Stimulated activated naive CD8-positive, alpha-beta T cell treated with anti-CD3 and anti-CD28 coated beads, Interleukin-15, amount 100 ng/mL, for 72 hours (primary cell): ENCODE results near the gene LEF1.

ENCODE experiments used
- ATAC-seq: fragments of 150-1000 bp; cut with Tn5 transposase; 2 replicates; pipeline ENCODE4 v1.10.0; 2021; ENCODE audit warnings: mild to moderate bottlenecking, moderate library complexity
- DNase-seq, 2 donors: peaks; one replicate each; pipeline ENCODE4 v3.0.0; 2021 to 2022
- H3K27ac Mint-ChIP-seq, 2 donors: one replicate each; pipeline ENCODE4 v1.8.0; 2022; ENCODE audit warnings: mild to moderate bottlenecking in 2 of 2, mixed read lengths in 2 of 2, moderate library complexity in 2 of 2
- H3K27me3 Mint-ChIP-seq: one replicate; pipeline ENCODE4 v1.8.0; 2022; ENCODE audit warnings: mixed read lengths
- H3K4me1 Mint-ChIP-seq: one replicate; pipeline ENCODE4 v1.8.0; 2022; ENCODE audit warnings: mild to moderate bottlenecking, mixed read lengths
- H3K4me3 Mint-ChIP-seq, 2 donors: one replicate each; pipeline ENCODE4 v1.8.0; 2022; ENCODE audit warnings: mild to moderate bottlenecking in 2 of 2, mixed read lengths in 2 of 2, moderate library complexity in 1 of 2
- H3K9me3 Mint-ChIP-seq, 2 donors: one replicate each; pipeline ENCODE4 v1.8.0; 2022; ENCODE audit warnings: mixed read lengths in 2 of 2

Gene LEF1

DNA sequence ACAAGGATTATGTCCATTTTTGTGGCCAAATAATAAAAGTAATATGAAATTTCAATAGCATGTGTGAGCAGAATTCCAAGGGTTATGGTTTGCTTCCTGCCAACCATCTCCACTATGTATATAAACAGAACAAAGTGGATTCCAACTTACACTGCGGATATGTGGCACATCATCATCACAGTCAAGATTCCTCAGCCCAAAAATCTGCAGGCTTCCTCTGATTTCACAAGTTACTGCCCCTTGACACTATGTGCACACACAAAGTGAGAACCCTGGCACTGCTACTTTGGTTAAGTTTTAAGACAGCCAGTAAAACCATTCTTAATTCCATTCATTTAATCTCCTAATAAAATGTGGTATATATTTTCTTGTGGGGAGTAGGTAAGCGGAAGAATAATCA lies 76.4 kb downstream of the LEF1 start:
- Mint-ChIP-seq H3K9me3 (no peaks in the 10 kb centered on the region), H3K4me3 (peak overlapping the region; percentile 38 to 73), H3K27ac (peak overlapping the region in 1 of 2 donors; percentile 96), H3K4me1 (peaks cover 92% of the 10 kb centered on the region), H3K27me3 (no peaks in the 10 kb centered on the region)
- ATAC-seq (no peak), DNase-seq (no peak)

DNA sequence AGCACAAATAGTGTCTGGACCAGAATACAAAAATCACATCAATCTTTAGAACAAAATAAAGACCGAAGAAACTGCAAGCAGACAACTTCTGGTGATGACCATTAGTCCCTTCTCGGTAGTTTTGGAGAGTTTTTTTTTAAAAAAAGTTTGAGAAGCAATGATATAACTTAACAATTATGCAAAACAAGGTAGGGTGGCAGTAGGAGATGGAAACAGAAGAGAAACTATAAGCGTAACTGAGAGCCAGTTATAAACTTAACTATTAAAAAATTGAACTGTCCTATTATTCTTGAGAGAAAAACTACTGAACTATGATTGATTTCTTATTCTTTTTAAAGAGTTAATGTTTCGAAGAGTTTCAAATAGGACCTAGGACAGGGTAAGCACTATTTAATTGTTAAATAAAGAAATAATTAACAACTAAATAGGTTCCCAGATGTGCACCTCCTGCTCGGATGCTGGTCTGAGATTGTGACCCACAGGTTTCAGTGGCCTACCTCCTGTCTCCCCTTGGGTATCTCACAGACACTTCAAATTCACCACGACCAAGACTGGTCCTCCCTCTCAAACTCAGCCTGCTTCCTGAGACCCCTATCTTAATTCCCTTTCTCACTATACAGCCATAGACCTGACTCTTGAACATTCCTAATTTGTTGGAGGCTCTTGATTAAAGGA lies 81.3 kb downstream of the LEF1 start:
- peaks cover 85% of the 10 kb centered on the region for H3K4me1 Mint-ChIP-seq
- H3K4me3 Mint-ChIP-seq, result peak overlapping the region; percentile 25 to 44
- peak overlapping the region; percentile 22 to 86 for H3K27ac Mint-ChIP-seq
- DNase-seq (no peak), ATAC-seq (peak; percentile 49)
- no peaks in the 10 kb centered on the region for H3K27me3 Mint-ChIP-seq
- H3K9me3 Mint-ChIP-seq, result no peaks in the 10 kb centered on the region

DNA sequence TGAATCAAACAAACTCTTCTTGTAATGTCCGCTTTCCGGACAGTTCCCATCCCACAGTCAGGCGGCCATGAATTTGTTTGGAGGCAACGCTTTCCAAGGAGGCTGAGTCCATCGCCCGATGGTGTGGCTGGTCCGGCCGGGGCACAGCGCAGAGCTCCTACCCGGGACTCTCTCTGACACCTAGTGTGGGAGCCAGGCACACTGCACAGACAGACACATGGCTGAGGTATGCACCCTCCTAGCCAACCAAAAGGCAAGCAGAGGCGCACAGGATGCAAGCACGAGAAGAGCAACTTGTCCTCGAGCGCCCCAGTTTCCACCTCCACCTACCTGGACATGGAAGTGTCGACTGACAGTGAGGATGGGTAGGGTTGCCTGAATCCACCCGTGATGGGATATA lies 87.5 kb downstream of the LEF1 start:
- Mint-ChIP-seq H3K4me3 (peak overlapping the region; percentile 81 to 84), H3K4me1 (peaks cover 79% of the 10 kb centered on the region), H3K27ac (peak overlapping the region; percentile 87 to 96), H3K9me3 (no peaks in the 10 kb centered on the region), H3K27me3 (no peaks in the 10 kb centered on the region)
- ATAC-seq (peak; percentile 83), DNase-seq (peak in 1 of 2 donors; percentile 40)

DNA sequence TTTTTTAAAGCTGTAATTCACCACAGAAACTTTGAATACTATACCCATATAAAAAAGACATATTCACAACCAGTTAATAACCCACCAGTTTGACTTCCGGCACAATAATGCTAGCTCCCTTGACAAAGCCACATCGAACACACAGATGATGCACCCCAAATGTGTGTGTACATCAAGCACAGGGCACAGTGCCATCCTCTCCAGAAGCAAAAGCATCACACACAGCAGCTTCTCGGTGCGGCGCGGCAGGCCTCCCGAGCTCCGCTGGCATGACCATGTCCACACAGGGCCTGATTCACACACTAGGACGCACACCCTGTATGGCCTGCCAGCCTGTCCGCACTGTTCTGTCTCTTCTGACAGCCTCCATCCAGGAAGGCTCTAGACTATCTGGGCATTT lies 88.0 kb downstream of the LEF1 start:
- peak; percentile 85 for ATAC-seq
- peak overlapping the region; percentile 87 to 96 for H3K27ac Mint-ChIP-seq

DNA sequence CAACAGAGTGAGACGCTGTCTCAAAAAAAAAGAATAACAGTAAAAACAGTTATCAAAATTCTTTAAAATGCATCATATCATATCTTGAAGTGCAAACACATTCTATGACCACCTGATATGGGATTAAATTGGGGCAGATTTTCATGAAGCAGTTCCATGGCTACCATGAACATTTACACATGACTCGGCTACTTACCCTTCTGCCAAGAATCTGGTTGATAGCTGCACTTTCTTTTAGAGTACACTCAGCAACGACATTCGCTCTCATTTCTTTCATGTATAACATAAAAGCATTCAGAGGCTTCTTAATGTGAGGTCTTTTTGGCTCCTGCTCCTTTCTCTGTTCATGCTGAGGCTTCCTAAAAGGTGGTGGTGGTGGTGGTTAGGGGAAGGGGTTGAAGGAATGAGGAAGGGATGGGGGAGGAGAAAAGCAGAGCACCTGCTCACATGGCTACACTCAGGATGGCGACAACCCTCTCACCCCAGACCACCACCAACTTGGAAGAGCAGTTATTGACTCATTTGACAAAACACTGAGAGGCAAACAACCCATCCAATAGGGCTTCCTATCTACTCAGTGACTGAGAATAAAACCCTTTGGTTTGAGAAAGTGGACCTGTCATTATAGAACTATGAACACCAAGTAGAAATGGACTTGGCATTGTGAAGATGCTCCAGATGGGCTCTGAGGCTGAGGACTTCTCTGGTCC lies 90.6 kb downstream of the LEF1 start:
- Mint-ChIP-seq H3K9me3 (no peaks in the 10 kb centered on the region), H3K4me1 (peaks cover 84% of the 10 kb centered on the region), H3K4me3 (peak overlapping the region; percentile 29 to 51), H3K27me3 (no peaks in the 10 kb centered on the region), H3K27ac (peak overlapping the region; percentile 89 to 92)
- DNase-seq, result no peak
- ATAC-seq, result peak; percentile 65

More for the DNA sequence above, 88.0 kb downstream of the LEF1 start:
- Mint-ChIP-seq H3K9me3 (no peaks in the 10 kb centered on the region), H3K4me1 (peaks cover 82% of the 10 kb centered on the region), H3K4me3 (peak overlapping the region; percentile 81 to 84), H3K27me3 (no peaks in the 10 kb centered on the region)
- DNase-seq, result peak; percentile 30 to 61

DNA sequence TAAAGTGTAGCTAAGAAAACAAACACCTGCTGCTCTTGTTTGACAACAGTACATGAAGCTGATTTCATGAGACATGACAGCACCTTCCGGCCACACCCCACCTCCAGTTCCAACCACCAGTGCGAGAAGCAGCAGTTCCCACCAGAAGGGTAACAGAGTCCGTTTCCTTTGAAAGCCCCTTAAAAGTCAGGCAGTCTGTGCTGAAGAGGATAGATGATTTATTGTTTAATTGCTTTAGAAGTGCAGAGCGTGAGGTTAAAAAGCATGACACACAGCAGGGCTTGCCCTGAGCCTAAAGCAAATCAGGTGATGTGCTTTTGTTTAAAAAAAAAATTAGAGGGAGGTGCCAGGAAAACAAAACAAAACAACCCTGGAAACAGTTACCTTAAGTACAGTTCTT lies 96.4 kb downstream of the LEF1 start:
- peak; percentile 60 to 82 for DNase-seq
- Mint-ChIP-seq H3K27me3 (no peaks in the 10 kb centered on the region), H3K4me1 (peaks cover 90% of the 10 kb centered on the region), H3K4me3 (peak overlapping the region; percentile 66 to 77), H3K27ac (peak overlapping the region; percentile 87 to 91), H3K9me3 (no peaks in the 10 kb centered on the region)
- ATAC-seq, result peak; percentile 96

DNA sequence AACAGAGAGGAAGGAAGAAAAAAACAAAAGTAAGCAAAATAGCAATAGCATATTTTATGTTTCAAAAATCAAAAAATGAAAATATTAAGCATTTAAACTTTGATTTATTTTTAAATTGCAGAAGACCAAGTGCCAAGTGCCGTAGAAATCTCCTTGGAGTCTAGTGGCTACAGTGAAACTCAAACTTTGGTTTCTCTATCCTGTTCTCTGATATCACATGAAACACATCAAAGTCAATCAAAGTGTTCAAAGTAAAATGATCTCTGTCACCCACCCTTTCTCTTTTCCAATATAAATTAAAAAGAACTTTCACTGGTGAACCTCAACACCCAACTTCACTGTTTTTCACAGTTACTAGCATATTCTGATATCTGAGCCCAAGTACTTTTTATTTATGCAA lies 98.0 kb downstream of the LEF1 start:
- H3K4me1 Mint-ChIP-seq, result peaks cover 89% of the 10 kb centered on the region
- H3K9me3 Mint-ChIP-seq, result no peaks in the 10 kb centered on the region
- H3K4me3 Mint-ChIP-seq, result peak overlapping the region; percentile 37 to 54
- DNase-seq, result no peak
- ATAC-seq, result peak; percentile 33
- H3K27me3 Mint-ChIP-seq, result no peaks in the 10 kb centered on the region
- H3K27ac Mint-ChIP-seq, result peak overlapping the region in 1 of 2 donors; percentile 90

DNA sequence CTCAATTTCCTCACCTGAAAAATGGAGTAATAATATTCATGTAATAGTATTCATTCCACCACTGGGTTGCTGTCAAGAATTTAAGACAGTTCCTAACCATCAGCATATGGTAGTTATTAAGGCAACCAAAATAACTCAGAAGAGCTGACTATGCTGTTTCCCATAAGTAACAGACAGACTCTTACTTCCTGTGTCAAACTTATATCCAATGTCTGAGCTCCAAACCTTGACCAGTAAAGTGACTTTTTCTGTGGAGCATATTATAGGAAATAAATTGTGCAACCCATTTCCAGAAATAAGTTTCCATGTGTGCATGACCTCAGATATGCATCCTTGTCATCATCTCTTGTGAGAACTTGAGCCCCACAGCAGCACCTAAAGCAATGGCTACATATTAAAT lies 100.3 kb downstream of the LEF1 start:
- ATAC-seq (no peak), DNase-seq (no peak)
- Mint-ChIP-seq H3K4me3 (no peak overlapping the region), H3K4me1 (peaks cover 81% of the 10 kb centered on the region), H3K9me3 (no peaks in the 10 kb centered on the region), H3K27ac (peak overlapping the region in 1 of 2 donors; percentile 70), H3K27me3 (no peaks in the 10 kb centered on the region)

DNA sequence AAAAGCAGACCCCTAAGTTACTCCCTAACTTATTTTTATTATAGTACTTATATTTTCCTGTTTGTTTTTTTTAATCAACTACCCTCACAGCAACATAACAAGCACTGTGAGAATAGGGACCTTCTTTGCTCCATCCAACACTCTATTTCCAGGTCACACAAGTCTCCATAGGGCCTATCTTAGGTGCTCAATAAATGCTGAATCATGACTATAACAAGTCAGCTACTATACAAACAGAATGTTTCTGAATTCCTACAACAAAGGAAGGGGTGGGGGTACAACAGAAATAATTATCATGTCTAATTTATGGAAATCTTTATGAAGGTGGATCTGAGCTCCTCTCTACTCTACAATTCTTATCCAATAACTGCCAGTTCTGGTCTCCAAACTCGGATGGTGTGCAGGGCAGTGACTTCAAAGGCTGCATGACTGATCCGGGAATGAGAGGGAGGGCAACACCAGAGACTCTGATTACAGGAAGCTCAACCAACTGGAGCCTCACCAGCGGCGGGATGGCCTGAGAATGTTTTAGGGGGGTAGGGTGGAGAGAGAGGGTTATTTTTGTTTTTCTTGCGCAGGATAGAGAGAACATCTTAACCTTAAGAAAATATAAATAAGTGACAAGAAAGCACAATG lies 107.9 kb downstream of the LEF1 start:
- Mint-ChIP-seq H3K4me1 (peaks cover 86% of the 10 kb centered on the region), H3K9me3 (no peaks in the 10 kb centered on the region), H3K4me3 (no peak overlapping the region), H3K27me3 (no peaks in the 10 kb centered on the region), H3K27ac (peak overlapping the region; percentile 65 to 89)
- ATAC-seq (no peak), DNase-seq (no peak)

DNA sequence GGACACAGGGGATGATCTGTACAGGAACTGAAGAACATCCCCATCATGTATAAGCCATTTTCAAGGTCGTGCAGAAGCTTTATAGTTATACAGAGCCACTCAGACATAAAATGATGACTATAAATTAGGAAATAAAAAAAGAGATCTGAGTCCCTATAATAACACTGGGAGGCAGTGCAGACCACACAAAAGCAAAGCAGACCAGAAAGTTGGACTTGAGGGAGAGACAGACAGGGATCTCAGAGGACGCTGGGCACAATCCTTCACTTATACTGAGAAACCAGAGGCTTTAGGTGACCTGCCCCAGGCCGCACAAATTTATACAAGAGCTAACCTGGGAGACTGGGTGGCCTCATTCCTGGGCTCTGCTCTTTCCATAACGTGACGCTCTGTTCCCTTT lies 108.6 kb downstream of the LEF1 start:
- Mint-ChIP-seq H3K9me3 (no peaks in the 10 kb centered on the region), H3K27me3 (no peaks in the 10 kb centered on the region), H3K4me1 (peaks cover 90% of the 10 kb centered on the region), H3K27ac (no peak overlapping the region), H3K4me3 (no peak overlapping the region)
- DNase-seq (no peak), ATAC-seq (peak; percentile 43)

DNA sequence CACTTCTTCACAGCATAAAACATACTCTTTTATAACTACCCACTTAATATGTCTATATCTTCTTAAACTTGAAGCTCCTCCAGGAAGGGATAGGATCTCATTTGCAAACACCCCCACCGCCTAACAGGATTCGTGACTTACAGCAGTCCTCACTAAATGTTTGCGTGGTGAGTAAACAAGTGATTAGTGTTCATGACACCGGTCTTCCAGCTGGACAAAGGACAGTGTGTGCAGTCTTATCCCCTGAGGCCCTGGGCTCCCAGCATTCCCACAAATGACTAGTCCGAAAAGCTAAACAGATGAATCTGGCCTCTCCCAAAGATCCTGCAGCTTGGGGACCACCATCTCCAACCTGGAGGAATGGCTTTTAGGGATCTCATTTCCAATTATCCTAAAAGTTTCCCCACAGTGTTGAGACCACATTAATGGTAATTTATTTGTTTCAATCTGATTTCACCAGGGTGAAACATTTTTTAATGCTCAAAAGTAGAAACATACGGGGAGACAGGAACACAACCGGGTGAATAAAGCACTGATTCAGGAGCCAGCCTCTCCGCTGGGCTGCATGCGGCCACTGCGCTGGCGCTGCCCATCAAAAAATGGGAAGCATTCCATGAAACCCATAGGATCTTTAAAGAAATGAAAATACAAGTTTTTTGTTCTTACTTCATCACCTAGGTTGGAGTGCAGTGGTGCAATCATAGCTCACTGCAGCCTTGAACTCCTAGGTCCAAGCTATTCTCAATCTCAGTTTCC lies 109.9 kb downstream of the LEF1 start:
- Mint-ChIP-seq H3K9me3 (no peaks in the 10 kb centered on the region), H3K27ac (peak overlapping the region; percentile 16 to 23), H3K4me1 (peaks cover 90% of the 10 kb centered on the region), H3K27me3 (no peaks in the 10 kb centered on the region), H3K4me3 (no peak overlapping the region)
- no peak for ATAC-seq
- DNase-seq, result no peak

DNA sequence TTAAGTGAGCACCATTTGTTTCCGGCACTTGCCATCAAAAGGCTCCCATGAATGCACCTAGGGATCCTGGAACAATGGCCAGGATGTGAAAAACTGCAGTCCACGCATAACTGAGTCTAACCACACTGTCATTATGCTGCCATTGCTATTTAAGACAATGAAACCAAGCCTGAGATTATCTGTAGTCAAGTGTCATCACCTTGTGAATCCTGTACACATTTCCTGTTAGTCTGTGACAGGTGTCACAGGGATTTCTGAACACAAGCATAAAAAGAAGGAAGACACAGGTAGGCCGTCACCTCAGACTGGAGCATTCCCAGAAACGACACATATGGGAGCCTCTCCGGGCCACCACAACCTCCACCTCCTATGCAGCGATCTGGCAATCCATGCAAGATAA lies 112.3 kb downstream of the LEF1 start:
- ATAC-seq (no peak), DNase-seq (no peak)
- no peaks in the 10 kb centered on the region for H3K9me3 Mint-ChIP-seq
- no peaks in the 10 kb centered on the region for H3K27me3 Mint-ChIP-seq
- peaks cover 96% of the 10 kb centered on the region for H3K4me1 Mint-ChIP-seq
- H3K4me3 Mint-ChIP-seq, result no peak overlapping the region
- H3K27ac Mint-ChIP-seq, result peak overlapping the region in 1 of 2 donors; percentile 61

DNA sequence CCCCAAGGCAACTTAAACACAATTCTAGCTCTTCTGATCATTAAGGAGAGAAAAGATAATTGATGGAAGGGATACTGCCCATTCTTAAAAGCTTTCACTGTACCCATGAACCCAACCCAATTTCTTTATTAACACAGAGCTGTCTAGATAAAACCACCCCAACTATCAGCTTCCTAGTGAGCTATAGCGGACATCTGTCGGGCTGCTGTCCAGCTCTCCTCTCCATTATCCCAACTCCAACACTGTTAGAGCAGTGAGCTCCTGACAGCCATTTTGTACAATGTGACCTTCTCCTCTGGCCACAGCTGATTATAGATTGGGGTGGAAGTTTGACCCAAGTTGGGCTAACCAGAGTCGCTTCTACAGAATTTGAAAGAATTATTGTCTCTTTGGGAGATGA lies 112.9 kb downstream of the LEF1 start:
- Mint-ChIP-seq H3K4me3 (no peak overlapping the region), H3K27ac (no peak overlapping the region), H3K4me1 (peaks cover 97% of the 10 kb centered on the region), H3K9me3 (no peaks in the 10 kb centered on the region), H3K27me3 (no peaks in the 10 kb centered on the region)
- DNase-seq, result no peak
- no peak for ATAC-seq

DNA sequence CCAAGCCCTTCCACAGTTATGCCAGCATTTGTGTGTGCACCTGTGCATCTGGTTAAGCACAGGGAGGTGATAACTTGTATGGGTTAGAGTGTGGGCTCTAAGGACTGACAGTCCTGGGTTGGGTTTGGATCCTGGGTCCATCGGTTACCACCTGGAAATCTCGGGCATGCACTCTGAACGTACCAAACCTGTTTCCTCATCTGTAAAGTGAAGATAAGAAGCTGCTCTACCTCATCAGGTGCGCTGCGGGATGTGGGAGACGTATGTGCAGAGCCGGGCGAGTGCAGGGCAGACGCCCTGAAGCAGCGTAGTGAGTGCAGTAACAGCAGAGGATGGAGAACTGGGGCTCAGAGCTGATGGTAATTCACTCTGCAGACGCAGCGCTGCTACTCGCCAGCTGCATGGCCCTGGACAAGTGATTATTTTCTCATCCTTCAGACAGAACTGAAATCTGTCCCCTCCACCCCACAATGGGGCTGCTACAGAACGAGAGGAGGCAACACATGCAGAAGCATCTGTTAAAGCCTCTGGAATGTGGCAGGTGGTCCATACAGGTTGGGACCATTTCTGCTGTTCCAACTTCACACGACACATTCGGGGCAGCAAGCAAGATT lies 114.6 kb downstream of the LEF1 start:
- H3K27me3 Mint-ChIP-seq, result no peaks in the 10 kb centered on the region
- ATAC-seq, result peak; percentile 31
- peak overlapping the region; percentile 39 to 45 for H3K4me3 Mint-ChIP-seq
- no peak for DNase-seq
- H3K27ac Mint-ChIP-seq, result peak overlapping the region; percentile 84 to 92
- H3K9me3 Mint-ChIP-seq, result no peaks in the 10 kb centered on the region
- peaks cover 98% of the 10 kb centered on the region for H3K4me1 Mint-ChIP-seq

DNA sequence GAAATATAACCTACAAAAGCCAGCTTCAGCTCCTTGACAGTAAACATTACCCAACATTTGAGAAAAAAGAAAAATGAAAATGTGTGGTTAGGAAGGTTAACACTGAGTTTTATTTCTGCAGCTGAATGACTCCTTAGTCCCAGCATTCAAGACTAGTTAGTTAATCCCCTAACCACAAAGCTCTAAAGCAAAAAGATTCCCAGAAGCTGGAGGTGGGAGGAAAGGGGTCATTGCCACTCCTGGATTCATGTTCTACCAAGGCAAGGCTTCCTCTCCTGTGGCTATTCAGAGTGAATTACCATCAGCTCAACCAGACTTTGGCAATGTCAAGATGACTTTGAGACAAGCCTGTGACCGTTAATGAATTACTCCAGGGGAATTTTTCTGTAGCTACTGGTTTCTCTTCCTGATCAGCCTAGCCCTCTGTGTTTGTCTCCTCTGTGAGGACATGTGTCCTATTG lies 115.5 kb downstream of the LEF1 start:
- DNase-seq (no peak), ATAC-seq (peak; percentile 62)
- no peaks in the 10 kb centered on the region for H3K9me3 Mint-ChIP-seq
- H3K27ac Mint-ChIP-seq, result peak overlapping the region; percentile 84 to 92
- H3K4me1 Mint-ChIP-seq, result peaks cover 98% of the 10 kb centered on the region
- no peaks in the 10 kb centered on the region for H3K27me3 Mint-ChIP-seq
- peak overlapping the region; percentile 42 to 45 for H3K4me3 Mint-ChIP-seq
